GM19372 (cell line): Measurements from ENCODE around the gene MYH7.
"Not testable (repeated sequence)": the region's sequence is repeated elsewhere in the genome, so short reads cannot be mapped to it uniquely, and the experiment has no call there.

Experiments used
- ATAC-seq: cut with Tn5 transposase; IDR thresholded peaks from one replicate; pipeline ENCODE4 v1.9.1; 2021; ENCODE audit warnings: mild to moderate bottlenecking, low read depth, moderate library complexity; ENCODE audit not compliant: unreplicated experiment

The MYH7 gene

GRCh38 chr14:23409475-23409874 is 26.0 kb downstream of the MYH7 start:
- no peak for ATAC-seq

DNA sequence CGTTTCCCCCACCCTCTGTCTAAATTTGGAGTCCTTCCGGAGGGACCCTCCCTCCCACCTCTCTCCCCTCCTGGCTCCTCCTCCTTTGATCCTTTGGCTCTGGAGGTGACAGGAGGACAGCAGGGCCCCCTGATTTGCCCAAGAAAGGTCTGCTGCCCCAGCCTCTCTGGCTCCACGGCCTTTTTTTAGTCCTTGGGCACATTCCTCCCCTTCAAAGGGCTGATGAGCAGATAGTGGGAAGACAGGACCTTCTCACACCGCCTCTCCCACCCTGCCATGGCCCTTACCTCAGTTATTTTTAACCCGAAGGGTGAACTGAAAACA is 27.2 kb downstream of the MYH7 start:
- no peak for ATAC-seq

DNA sequence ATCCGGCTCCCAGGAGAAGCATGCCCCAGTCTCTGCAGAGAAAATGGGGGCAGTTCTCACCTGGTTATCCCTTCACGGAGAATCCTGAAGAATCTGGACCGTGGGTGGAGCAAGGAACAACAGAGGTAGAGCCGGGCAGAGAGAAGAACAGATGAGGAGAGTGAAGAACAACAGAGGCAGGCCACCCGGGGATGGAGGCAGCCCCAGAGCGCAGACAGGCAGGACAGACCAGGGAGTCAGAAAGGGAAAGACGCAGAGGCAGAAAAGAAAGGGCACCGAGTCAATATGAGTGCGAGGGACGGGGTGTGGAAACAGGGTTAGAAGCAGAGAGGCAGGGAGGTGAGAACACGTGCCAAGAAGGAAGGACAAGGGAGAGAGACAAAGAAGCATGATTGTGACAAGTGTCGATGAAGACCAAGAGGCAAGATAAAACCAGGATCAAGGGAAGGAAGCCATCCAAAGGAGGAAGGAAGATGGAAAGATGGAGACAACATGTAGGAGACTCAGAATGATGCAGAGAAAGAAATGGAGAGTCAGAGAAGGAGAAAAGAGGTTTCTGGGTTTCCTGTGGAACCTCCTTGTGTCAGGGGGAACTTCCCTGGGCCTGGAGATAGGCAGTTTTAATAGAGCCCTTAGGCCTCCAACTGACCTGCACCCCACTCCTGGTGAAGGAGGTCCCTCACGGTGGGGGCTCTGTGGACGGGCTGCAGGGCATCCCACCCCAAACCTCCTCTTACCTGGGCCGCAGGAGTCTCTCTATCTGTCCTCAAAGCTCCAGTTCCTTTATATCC is 27.7 kb downstream of the MYH7 start, which contains the start of gene MYH6:
Gene MYH6 (minus strand): TSS at position 758 of the 791 bp plus-strand sequence. CDS start 1,050 bp downstream, outside the sequence.
- no peak for ATAC-seq

DNA sequence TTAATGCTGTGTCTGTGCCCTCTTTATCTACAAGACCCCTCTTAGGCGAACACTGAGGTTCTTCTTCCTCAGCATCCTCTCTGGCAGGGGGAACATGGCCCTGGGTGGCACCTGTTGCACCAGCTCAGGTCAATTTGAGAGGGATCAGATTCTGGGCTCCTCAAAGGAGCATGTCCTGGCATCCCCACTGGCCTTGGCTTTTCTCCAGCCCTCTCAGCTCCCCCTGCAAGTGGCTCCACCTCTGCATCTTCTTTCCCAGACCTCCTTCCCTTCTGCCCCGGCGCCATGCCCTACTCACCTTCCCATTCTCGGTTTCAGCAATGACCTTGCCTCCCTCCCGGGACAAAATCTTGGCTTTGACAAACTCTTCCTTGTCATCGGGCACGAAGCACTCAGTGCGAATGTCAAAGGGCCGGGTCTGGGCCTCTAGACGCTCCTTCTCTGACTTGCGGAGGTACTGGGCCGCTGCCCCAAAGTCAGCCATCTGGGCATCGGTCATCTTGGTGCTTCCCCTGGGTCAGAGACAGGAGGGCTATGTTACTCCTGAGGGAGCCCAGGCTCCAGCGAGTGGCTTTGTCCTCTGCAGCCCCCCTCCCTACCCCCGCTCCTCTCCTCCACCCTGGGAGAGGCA is 28.6 kb downstream of the MYH7 start:
- no peak for ATAC-seq

- ATAC-seq, result no peak
These were observed 29.2 kb downstream of the MYH7 start for GRCh38 chr14:23406244-23406643.

DNA sequence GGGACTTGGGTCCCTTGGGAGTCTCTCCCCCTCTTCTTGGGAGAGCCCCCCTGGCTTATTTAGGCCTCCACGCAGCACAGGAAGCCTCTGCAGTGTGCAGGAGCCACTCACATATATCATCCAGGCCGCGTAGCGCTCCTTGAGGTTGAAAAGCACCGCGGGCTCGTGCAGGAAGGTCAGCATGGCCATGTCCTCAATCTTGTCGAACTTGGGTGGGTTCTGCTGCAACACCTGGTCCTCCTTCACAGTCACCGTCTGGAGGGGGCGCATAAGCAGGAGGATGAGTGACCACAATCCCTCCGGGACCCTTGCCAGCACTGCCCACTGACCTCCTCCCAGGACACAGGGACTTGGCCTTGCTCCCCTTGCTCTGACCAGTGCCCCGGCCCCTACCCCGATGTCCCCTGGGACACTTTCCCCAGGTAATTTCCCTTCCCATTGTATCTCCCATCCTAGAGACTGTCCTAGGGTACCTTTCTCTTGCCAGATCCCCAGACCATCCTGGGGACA is 29.9 kb downstream of the MYH7 start:
- ATAC-seq, result no peak

- no peak for ATAC-seq
These were observed 30.4 kb downstream of the MYH7 start for GRCh38 chr14:23405096-23405495.

DNA sequence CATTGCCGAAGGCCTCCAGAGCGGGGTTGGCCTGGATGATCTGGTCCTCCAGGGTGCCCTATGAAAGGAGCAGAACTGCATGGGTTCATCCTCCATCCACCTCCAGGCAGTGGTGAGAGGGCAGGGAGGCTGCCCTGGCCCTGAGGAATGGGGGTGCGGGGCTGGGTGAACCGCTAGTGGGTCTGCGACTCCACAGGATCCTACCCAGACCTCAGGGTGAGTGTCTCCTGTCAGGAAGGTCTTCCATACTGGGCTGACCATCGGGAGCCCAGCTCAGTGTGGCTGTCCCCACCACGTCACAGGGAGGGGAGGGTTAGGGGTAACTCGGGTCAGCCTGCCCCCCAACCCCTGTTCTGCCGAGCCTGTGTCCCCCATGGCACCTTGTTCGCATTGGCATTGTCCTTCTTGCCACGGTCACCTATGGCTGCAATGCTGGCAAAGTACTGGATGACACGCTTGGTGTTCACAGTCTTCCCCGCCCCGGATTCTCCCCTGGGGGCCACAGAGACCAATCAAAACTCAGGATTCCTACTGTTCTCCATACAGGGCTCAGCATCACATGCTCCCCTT is 31.0 kb downstream of the MYH7 start:
- ATAC-seq, result no peak

DNA sequence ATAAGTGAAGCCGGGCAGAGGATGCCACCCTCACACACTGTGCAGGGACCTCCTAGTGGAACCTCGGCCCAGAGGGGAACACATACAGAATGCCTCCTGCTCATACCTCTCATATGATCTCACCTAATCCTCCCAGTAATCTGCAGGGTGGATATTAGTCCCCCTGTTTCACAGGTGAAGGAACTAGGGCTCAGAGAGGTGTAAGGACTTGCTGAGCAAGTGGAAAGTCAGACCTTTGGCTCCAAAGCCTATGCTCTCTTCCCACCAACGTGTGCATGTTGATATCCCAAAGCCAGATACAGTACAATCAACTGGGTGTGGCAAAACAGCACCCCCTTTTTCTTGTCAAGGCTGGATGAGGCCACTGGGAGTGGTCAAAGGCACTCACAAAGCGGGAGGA is 31.6 kb downstream of the MYH7 start:
- ATAC-seq, result no peak

DNA sequence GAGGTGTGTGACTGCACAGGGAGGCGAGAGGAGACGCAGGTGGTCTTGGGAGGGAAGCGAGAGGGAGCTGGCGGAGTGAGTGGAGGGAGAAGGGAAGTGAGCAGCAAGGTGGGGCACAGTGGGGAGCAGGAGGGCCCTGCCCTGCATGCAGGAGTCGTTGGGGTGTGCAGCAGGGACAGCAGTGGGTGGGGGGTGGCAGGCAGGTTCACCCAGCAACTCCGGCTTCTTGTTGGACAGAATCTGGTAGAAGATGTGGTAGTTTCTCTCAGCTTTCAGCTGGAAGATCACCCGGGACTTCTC is 32.4 kb downstream of the MYH7 start:
- no peak for ATAC-seq

DNA sequence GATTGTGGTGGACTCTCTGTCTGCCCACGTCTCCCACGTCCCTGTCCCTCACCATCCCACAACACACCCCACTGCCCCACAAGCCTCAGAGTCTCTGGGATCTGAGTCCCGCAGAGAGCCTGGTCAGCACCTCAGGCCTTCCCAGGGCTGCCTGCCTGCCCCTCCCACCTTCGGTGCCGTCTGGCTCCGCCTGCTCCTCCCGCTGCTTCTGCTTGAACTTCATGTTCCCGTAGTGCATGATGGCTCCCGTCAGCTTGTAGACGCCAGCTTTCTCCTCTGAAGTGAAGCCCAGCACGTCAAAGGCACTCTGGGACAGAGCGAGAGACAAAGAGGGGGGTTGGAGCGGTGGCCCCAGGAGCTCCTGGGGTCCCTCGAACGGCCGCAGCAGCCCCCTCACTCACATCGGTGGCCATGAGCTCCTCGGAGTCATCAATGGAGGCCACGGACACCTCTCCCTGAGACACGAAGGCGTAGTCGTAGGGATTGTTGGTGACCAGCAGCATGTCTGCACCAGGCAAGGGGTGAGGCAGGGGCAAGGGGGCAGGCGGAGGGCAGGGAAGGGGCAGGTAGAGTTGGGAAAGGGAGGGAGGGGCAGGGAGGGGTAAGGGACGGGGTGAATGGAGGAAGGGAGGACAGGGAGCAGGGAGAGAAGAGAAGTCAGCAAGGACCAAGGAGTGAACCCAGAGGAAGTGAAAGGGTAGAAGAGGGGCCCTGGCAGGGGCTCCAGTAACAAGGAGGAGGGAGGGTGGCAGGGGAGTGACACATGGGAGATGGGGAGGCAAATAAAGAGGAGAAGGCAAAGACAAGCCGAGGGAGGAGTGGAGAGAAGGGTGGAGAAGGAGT is 32.9 kb downstream of the MYH7 start:
- ATAC-seq, result no peak

DNA sequence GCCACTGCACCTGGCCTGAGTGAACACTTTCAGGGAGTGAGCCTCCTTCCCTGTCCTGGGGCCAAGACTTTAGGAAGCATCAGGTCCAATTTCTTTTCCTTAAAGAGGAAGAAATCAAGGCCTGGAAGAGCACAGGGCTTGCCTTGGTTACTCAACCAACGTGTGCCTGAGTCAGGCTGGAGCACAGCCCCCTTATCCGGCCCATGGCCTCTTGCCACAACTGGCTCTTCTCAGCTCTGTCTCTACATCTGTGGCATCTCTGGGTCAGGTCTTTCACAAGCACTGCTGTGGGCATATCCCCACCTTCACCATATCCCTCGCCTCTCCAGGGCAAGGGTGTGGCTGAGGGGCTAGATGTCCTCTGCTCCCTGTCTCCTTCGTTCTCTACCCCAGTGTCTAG is 34.2 kb downstream of the MYH7 start:
- no peak for ATAC-seq

DNA sequence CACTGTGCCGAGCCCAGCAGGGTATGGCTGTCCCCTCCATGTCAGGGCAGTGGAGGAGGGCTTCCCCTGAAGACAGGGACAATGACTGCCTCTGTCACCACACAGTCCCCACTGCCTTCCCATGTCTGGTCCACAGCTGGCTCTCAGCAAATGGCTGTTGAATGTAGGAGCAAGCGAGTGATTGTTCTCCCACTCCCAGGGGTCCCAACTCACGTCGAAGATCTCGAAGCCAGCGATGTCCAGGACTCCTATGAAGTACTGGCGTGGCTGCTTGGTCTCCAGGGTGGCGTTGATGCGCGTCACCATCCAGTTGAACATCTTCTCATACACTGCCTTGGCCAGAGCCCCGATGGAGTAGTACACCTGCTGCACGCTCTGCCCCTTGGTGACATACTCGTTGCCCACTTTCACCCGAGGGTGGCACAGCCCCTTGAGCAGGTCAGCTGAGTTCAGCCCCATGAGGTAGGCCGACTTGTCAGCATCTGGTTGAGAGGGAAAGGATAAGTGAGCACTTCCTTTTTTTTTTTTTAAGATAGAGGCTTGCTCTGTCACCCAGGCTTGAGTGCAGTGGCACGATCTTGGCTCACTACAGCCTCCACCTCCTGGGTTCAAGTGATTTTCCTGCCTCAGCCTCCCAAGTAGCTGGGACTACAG is 34.8 kb downstream of the MYH7 start:
- not testable (repeated sequence) for ATAC-seq

DNA sequence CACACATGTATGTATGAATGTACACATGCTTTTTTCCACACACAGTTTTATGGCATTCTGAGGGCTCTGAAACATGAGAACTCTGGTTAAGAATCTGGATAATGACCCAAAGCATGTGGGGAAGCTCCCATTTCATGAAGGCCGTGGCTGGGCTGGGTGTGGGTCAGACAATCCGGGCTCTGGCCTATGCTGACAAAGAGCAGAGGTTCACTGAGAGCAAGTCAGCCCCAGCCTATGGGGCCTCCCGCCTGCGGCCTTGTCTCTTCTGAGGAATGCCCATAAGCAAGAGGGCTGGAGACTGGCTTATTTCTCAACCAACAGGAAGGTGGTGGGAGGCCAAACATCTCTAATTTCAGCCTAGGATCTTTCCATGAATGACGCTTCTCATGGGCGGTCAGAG is 35.9 kb downstream of the MYH7 start:
- ATAC-seq, result no peak

DNA sequence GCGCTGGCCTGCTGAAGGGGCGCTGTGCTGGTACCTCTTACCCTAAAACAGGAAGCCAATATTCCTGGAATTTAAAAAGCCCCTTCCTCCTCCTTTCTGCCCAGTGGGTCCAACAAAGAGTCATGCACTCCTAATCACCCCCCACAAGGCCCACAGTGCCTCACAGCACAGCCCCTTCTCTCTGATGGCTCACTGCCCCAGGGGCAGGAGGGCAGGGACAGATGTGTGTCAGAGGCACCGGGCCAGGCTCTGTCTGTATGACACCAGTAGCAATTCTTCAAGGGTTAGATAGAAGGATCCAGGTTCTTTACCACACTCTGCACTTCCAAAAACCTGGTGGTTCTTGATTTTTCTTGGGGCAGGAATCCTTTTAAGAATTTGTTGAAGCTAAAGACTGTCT is 36.3 kb downstream of the MYH7 start:
- ATAC-seq, result no peak

GRCh38 chr14:23398348-23398747 is 37.1 kb downstream of the MYH7 start:
- no peak for ATAC-seq

DNA sequence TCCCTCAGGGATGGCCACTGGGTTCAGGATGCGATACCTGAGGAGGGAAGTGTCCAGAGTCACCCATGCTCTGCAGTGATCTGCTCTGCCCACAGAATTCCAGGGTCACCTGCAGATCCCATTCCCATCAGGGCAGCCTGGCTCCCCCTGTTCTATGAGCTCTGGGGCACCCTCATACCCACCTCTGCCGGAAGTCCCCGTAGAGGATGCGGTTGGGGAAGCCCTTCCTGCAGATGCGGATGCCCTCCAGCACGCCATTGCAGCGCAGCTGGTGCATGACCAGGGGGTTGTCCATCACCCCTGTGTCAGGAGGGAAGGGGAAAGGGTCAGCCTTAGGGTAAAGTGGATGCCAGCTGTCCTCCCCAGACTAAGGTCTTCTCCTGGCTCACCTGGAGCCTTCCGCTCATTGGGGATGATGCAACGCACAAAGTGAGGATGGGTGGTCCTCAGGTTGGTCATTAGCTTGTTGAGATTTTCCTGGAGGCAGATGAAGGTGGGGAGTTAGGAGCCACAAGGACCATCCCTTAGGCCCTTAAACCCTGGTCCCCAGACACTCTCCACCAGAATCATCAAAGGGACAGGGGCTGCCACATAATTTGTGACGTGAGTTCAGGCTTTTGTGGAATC is 38.6 kb downstream of the MYH7 start:
- no peak for ATAC-seq

GRCh38 chr14:23396126-23396525 is 39.3 kb downstream of the MYH7 start:
- ATAC-seq, result no peak

- ATAC-seq, result no peak
These were observed 42.8 kb downstream of the MYH7 start for GRCh38 chr14:23392613-23393012.

- ATAC-seq, result not testable (repeated sequence)
These were observed 45.6 kb downstream of the MYH7 start for GRCh38 chr14:23389871-23390270.
